ENCODE data around the gene CILP. TPM values are rescaled to one million over a fixed set of nuclear protein-coding genes. Genes with fewer than 3 reads are reported as not detected.
"Not testable (repeated sequence)": the region's sequence is repeated elsewhere in the genome, so short reads cannot be mapped to it uniquely, and the experiment has no call there.

Gene CILP
- total RNA-seq, 1 experiment from 2014 or later = not detected

GRCh38 chr15:65192016-65192415 is 19.3 kb downstream of the CILP start (continued):
- TF ChIP-seq E2F1 (CRISPR knock-in tag; IDR thresholded peaks at IDR 0.05) (no peak), ZNF512 (CRISPR knock-in tag; IDR thresholded peaks at IDR 0.05; ENCODE audit: borderline replicate concordance) (no peak)

- H3K36me3 Mint-ChIP-seq = no peaks in the 10 kb centered on the region
- no peak overlapping the region for H3K4me3 Mint-ChIP-seq
- ATAC-seq (peak; percentile 56), DNase-seq (ENCODE audit: low spot score) (peak; percentile 54)
- H3K27ac Mint-ChIP-seq = peak overlapping the region; percentile 66; the same call in 1 of the 2 replicates
- CTCF ChIA-PET = interaction anchor here (1.4 to 2.5 kb wide), 2 partner anchors 82 to 109 kb away, joined by 5 to 11 read pairs; no protein-coding TSS in a partner anchor
- POLR2A ChIA-PET = no interaction called here
- H3K27me3 Mint-ChIP-seq (ENCODE audit: low read depth) = no peaks in the 10 kb centered on the region
- H3K4me1 Mint-ChIP-seq = peaks cover 8% of the 10 kb centered on the region
- TF ChIP-seq CBFB (CRISPR knock-in tag; IDR thresholded peaks at IDR 0.05; ENCODE audit: low read depth) (no peak), FOXK1 (CRISPR knock-in tag; IDR thresholded peaks at IDR 0.05) (no peak), NFATC4 (CRISPR knock-in tag; IDR thresholded peaks at IDR 0.05) (no peak), MLX (CRISPR knock-in tag; IDR thresholded peaks at IDR 0.05) (no peak), CTCF (IDR thresholded peaks at IDR 0.05) (0 out of 2 replicates have a peak, but pooled peaks have one; percentile 8), E2F4 (CRISPR knock-in tag; IDR thresholded peaks at IDR 0.05; ENCODE audit: borderline replicate concordance, low read depth) (no peak)
- H3K9me3 Mint-ChIP-seq = peaks cover 4% of the 10 kb centered on the region
These were observed 22.1 kb downstream of the CILP start for GRCh38 chr15:65189102-65189740.

GRCh38 chr15:65188472-65188871 is 22.8 kb downstream of the CILP start:
- ChIA-PET POLR2A (interaction anchor here (0.7 kb wide), 1 partner anchor 8 kb away, joined by 5 read pairs; no protein-coding TSS in a partner anchor), CTCF (interaction anchor here (0.9 to 2.5 kb wide), 3 partner anchors 83 to 109 kb away, joined by 3 to 11 read pairs (median 3); no protein-coding TSS in a partner anchor)
- H3K4me1 Mint-ChIP-seq = peaks cover 14% of the 10 kb centered on the region
- H3K27me3 Mint-ChIP-seq (ENCODE audit: low read depth); DNase-seq (ENCODE audit: low spot score); H3K36me3 Mint-ChIP-seq; H3K27ac Mint-ChIP-seq; ATAC-seq; H3K4me3 Mint-ChIP-seq; H3K9me3 Mint-ChIP-seq: not testable (repeated sequence)

GRCh38 chr15:65184868-65185717 is 26.2 kb downstream of the CILP start, which contains the start of gene CLPX:
CLPX (minus strand) TSS chr15:65185342; CDS start chr15:65185153, 189 bp downstream.
- ChIA-PET POLR2A (interaction anchor here (0.6 to 1.9 kb wide), 9 partner anchors 9 to 462 kb away, joined by 3 to 13 read pairs (median 4); partner anchors contain the start of genes PARP16 and RNU5B-1), CTCF (interaction anchor here (0.6 to 2.4 kb wide), 25 partner anchors 27 to 1341 kb away, joined by 3 to 23 read pairs (median 4); partner anchors contain the start of genes PARP16 and RNU5B-1)
- peak within 1 kb of the TSS; percentile 95 for H3K27ac Mint-ChIP-seq
- peak; percentile 86 for DNase-seq (ENCODE audit: low spot score)
- H3K4me3 Mint-ChIP-seq = peak within 1 kb of the TSS; percentile 96
- H3K9me3 Mint-ChIP-seq = no peaks in the 10 kb centered on the region
- peaks cover 17% of the 10 kb centered on the region for H3K4me1 Mint-ChIP-seq
- no peaks in the 10 kb centered on the region for H3K27me3 Mint-ChIP-seq (ENCODE audit: low read depth)
- peak; percentile 88 for ATAC-seq
- peaks cover 2% of the 10 kb centered on the region; the same call in 1 of the 2 replicates for H3K36me3 Mint-ChIP-seq
- peak; percentile 60; the same call in 1 of the 2 replicates for TF ChIP-seq USF1 (CRISPR knock-in tag; IDR thresholded peaks at IDR 0.05)
- no peak for TF ChIP-seq ZNF138 (CRISPR knock-in tag; conservative IDR thresholded peaks at IDR 0.05)
- peak; percentile 59; the same call in 1 of the 2 replicates for TF ChIP-seq NR2C2 (CRISPR knock-in tag; IDR thresholded peaks at IDR 0.05)
- TF ChIP-seq GABPB1 (CRISPR knock-in tag; IDR thresholded peaks at IDR 0.05) = peak; percentile 28; the same call in 1 of the 2 replicates
- TF ChIP-seq SOX15 (CRISPR knock-in tag; IDR thresholded peaks at IDR 0.05) = no peak
- 0 out of 2 replicates have a peak, but pooled peaks have one; percentile 26 for TF ChIP-seq IRF1 (CRISPR knock-in tag; IDR thresholded peaks at IDR 0.05)
- no peak for TF ChIP-seq PREB (CRISPR knock-in tag; IDR thresholded peaks at IDR 0.05; ENCODE audit: borderline replicate concordance)
- no peak; the same call in 1 of the 2 replicates for TF ChIP-seq FOXK1 (CRISPR knock-in tag; IDR thresholded peaks at IDR 0.05)
- TF ChIP-seq CREB1 (CRISPR knock-in tag; IDR thresholded peaks at IDR 0.05) = no peak
- TF ChIP-seq MYBL2 (CRISPR knock-in tag; IDR thresholded peaks at IDR 0.05) = 0 out of 2 replicates have a peak, but pooled peaks have one; percentile 28

All from WTC11 (cell line).